B cell (primary cell): ENCODE measurements around the gene PARK7. TPM values are rescaled to one million over a fixed set of nuclear protein-coding genes. Genes with fewer than 3 reads are reported as not detected.

Experiments
- ATAC-seq: fragments of 200-7000 bp; cut with Tn5 transposase; one replicate; pipeline ENCODE4 v1.10.0; 2021; ENCODE audit warnings: low read depth, mild to moderate bottlenecking, moderate number of reproducible peaks, moderate library complexity
- CTCF ChIA-PET: fragments of 350-600 bp; sonication (Branson Sonifier 250); formaldehyde crosslinking; loops from one replicate; lab custom pipeline; 2021; ENCODE audit warnings: antibody characterized with exemption, inconsistent platforms; lab: Charles Lee
- POLR2A ChIA-PET: fragments of 350-600 bp; sonication (Branson Sonifier 250); formaldehyde crosslinking; loops from one replicate; lab custom pipeline; 2021; ENCODE audit warnings: antibody characterized with exemption; lab: Charles Lee
- DNase-seq: peaks from one replicate; pipeline ENCODE4 v3.0.0; 2013
- H2AFZ ChIP-seq: 2 replicates; pipeline ENCODE4 v1.6.1; 2012; ENCODE audit warnings: mild to moderate bottlenecking, low read depth, low read length; ENCODE audit not compliant: insufficient read depth, poor library complexity, severe bottlenecking
- H3K27ac ChIP-seq, 2 donors: 1 replicate in 1 of 2; 2 replicates in 1 of 2; pipeline ENCODE4 v1.5.1; 2012 to 2013; ENCODE audit warnings: low read length in 2 of 2, mild to moderate bottlenecking in 2 of 2, moderate library complexity in 1 of 2
- H3K27me3 ChIP-seq, 4 experiments: fragments of 200-600 bp in 1 of 4; sonication (generic) in 1 of 4; replicated peaks in 1 of 4; 1 replicate in 2 of 4; 2 replicates in 2 of 4; pipeline versions ENCODE4 v1.6.1 to v1.7.0; 2013 to 2016; ENCODE audit warnings: low read length in 3 of 4, mild to moderate bottlenecking in 2 of 4, mixed read lengths in 1 of 4, moderate library complexity in 1 of 4; ENCODE audit not compliant: insufficient read depth in 4 of 4, control insufficient read depth in 3 of 4; ENCODE audit errors: control extremely low read depth in 1 of 4
- H3K36me3 ChIP-seq, 2 experiments: replicated peaks in 1 of 2; 1 replicate in 1 of 2; 2 replicates in 1 of 2; pipeline versions ENCODE4 v1.6.1 to v1.7.1; 2013; ENCODE audit warnings: low read length in 1 of 2; ENCODE audit not compliant: insufficient read depth in 2 of 2, control insufficient read depth in 1 of 2; ENCODE audit errors: control extremely low read depth in 1 of 2, extremely low read depth in 1 of 2
- H3K4me1 ChIP-seq, 2 donors: fragments of 200-600 bp in 1 of 2; sonication (generic) in 1 of 2; 1 replicate in 1 of 2; 2 replicates in 1 of 2; pipeline versions ENCODE4 v1.5.1 to v1.6.1; 2013 to 2017; ENCODE audit warnings: low read length in 2 of 2; ENCODE audit not compliant: control insufficient read depth in 2 of 2, insufficient read depth in 2 of 2
- H3K4me2 ChIP-seq: replicated peaks from 2 replicates; pipeline ENCODE3; 2012; ENCODE audit warnings: mild to moderate bottlenecking, low read depth, low read length; ENCODE audit not compliant: poor library complexity, severe bottlenecking
- H3K4me3 ChIP-seq, 5 experiments: fragments of 200-600 bp in 1 of 5; sonication (generic) in 1 of 5; 1 replicate in 3 of 5; 2 replicates in 2 of 5; pipeline versions ENCODE4 v1.5.1 to v1.7.0; 2011 to 2016; ENCODE audit warnings: low read length in 4 of 5, mild to moderate bottlenecking in 4 of 5, low read depth in 2 of 5, control low read depth in 1 of 5, moderate library complexity in 1 of 5; ENCODE audit not compliant: insufficient read depth in 1 of 5; ENCODE audit errors: control extremely low read depth in 1 of 5, extremely low read depth in 1 of 5
- H3K79me2 ChIP-seq: fragments of 200-600 bp; sonication (generic); one replicate; pipeline ENCODE4 v1.6.0; 2016; ENCODE audit warnings: low read length; ENCODE audit not compliant: control insufficient read depth, insufficient read depth
- H3K9ac ChIP-seq: fragments of 200-600 bp; sonication (generic); 2 replicates; pipeline ENCODE4 v1.6.1; 2017; ENCODE audit warnings: mild to moderate bottlenecking, low read length, moderate library complexity
- H3K9me3 ChIP-seq, 3 donors: one replicate each; pipeline versions ENCODE4 v1.6.1 to v1.7.1; 2013; ENCODE audit warnings: low read length in 2 of 3; ENCODE audit not compliant: control insufficient read depth in 2 of 3, insufficient read depth in 1 of 3; ENCODE audit errors: control extremely low read depth in 1 of 3
- H4K20me1 ChIP-seq: 2 replicates; pipeline ENCODE4 v1.6.0; 2012; ENCODE audit warnings: mild to moderate bottlenecking, low read length; ENCODE audit not compliant: insufficient read depth, control insufficient read depth, poor library complexity, severe bottlenecking
- H3K27ac Mint-ChIP-seq: one replicate; pipeline ENCODE4 v1.8.0; 2021; ENCODE audit warnings: mixed read lengths
- H3K27me3 Mint-ChIP-seq: one replicate; pipeline ENCODE4 v1.8.0; 2021; ENCODE audit warnings: mixed read lengths
- H3K4me1 Mint-ChIP-seq: one replicate; pipeline ENCODE4 v1.8.0; 2021; ENCODE audit warnings: mixed read lengths
- H3K4me3 Mint-ChIP-seq: one replicate; pipeline ENCODE4 v1.8.0; 2021; ENCODE audit warnings: mixed read lengths
- H3K9me3 Mint-ChIP-seq: one replicate; pipeline ENCODE4 v1.8.0; 2022; ENCODE audit warnings: mixed read lengths; ENCODE audit not compliant: insufficient read depth
- CTCF ChIP-seq: fragments of 200-600 bp; IDR thresholded peaks from one replicate; pipeline ENCODE4 v1.8.0; 2022; ENCODE audit warnings: antibody characterized with exemption, mild to moderate bottlenecking
- EZH2 ChIP-seq: IDR thresholded peaks from 2 replicates; pipeline ENCODE4 v1.6.1; 2012; ENCODE audit warnings: borderline replicate concordance, low read depth, mild to moderate bottlenecking, moderate library complexity, low read length; ENCODE audit not compliant: insufficient read depth, poor library complexity, severe bottlenecking
- WGBS: methylation state at CpG from one replicate; pipeline ENCODE4 v1.1.5; 2013; ENCODE audit warnings: missing lambda C conversion rate; ENCODE audit not compliant: insufficient coverage; 5-methylcytosine and 5-hydroxymethylcytosine counted together
- intact Hi-C: fragments of 100-400 bp; cut with micrococcal nuclease; formaldehyde crosslinking; loops from one replicate; pipeline ENCODE4 v1.10.0; 2022
- polyA plus RNA-seq: library from polyadenylated mRNA; depleted of rRNA; stranded (reverse); fragments of >200 nt; gene quantifications from 2 replicates; pipeline ENCODE4 v1.2.3, GENCODE V29; 2012
- total RNA-seq, 2 donors: library from RNA; stranded (reverse); fragments of 120-200 nt in 1 of 2; gene quantifications; 1 replicate in 1 of 2; 2 replicates in 1 of 2; pipeline versions ENCODE4 v1.2.3 to v1.2.4, GENCODE V29; 2013 to 2022

PARK7 gene
- total and polyA plus RNA-seq, 2 donors (not counting 1 experiment from before 2014, with no cell fraction given) = 63.9 to 118 TPM

GRCh38 chr1:8025671-8026144, 64.2 kb downstream of the PARK7 start:
- Mint-ChIP-seq H3K9me3 (no peaks in the 10 kb centered on the region), H3K27me3 (peaks cover 24% of the 10 kb centered on the region), H3K4me3 (peak overlapping the region; percentile 82), H3K27ac (no peak overlapping the region), H3K4me1 (peaks cover 10% of the 10 kb centered on the region)
- intact Hi-C loops = loop anchor here (1.0 to 2.0 kb wide), 2 partner anchors 293 to 853 kb away; partner anchors contain the start of genes ENO1 and SLC45A1
- TF ChIP-seq EZH2 (no peak), CTCF (no peak)
- Histone ChIP-seq H3K27ac (no peak overlapping the region), H4K20me1 (no peaks in the 10 kb centered on the region), H3K27me3 (peaks cover 5 to 25% (median 15%) of the 10 kb centered on the region in 4 experiments), H3K4me1 (peaks cover 11 to 16% of the 10 kb centered on the region in 2 donors), H3K4me3 (peak overlapping the region in 4 of 5 experiments; percentile 31 to 68 (median 56)), H3K9ac (peak overlapping the region; percentile 54), H3K36me3 (no peaks in the 10 kb centered on the region), H3K4me2 (peak overlapping the region; percentile 84), H3K9me3 (peaks cover 0 to 6% (median 0%) of the 10 kb centered on the region in 3 donors), H3K79me2 (no peaks in the 10 kb centered on the region), H2AFZ (peak overlapping the region; percentile 89)
- WGBS = 3% methylated on average over 69 of the region's 69 CpGs
- ATAC-seq (peak; percentile 29), DNase-seq (no peak)
- POLR2A ChIA-PET = no interaction called here
- CTCF ChIA-PET = interaction anchor here (0.7 to 2.3 kb wide), 2 partner anchors 10 to 285 kb away, joined by 3 to 11 read pairs; no protein-coding TSS in a partner anchor
